HepG2 (cell line): ENCODE measurements around the gene OR6S1. TPM values are rescaled to one million over a fixed set of nuclear protein-coding genes. Genes with fewer than 3 reads are reported as not detected.

Experiments
- CENPT ChIP-seq: sonication (generic); formaldehyde crosslinking; IDR thresholded peaks from 2 replicates; pipeline ENCODE4 v1.8.0; 2022; ENCODE audit warnings: low read depth, mild to moderate bottlenecking, moderate library complexity, missing genetic modification reagents
- NPAS2 ChIP-seq: sonication (generic); formaldehyde crosslinking; IDR thresholded peaks from 2 replicates; pipeline ENCODE4 v1.8.0; 2022; ENCODE audit warnings: mild to moderate bottlenecking, missing genetic modification reagents, borderline replicate concordance
- NR3C1 ChIP-seq: sonication (generic); formaldehyde crosslinking; IDR thresholded peaks from 2 replicates; pipeline ENCODE4 v1.4.0; 2020; ENCODE audit warnings: missing genetic modification reagents
- RFX5 ChIP-seq: IDR thresholded peaks from 2 replicates; pipeline ENCODE4 v1.6.1; 2011; ENCODE audit warnings: low read depth, low read length, improper control_type of control experiment
- RFXANK ChIP-seq: IDR thresholded peaks from 2 replicates; pipeline ENCODE4 v1.6.1; 2016
- TARDBP ChIP-seq: sonication (generic); formaldehyde crosslinking; IDR thresholded peaks from 2 replicates; pipeline ENCODE4 v1.8.0; 2022; ENCODE audit warnings: mild to moderate bottlenecking, missing genetic modification reagents
- ZNF333 ChIP-seq: sonication (generic); formaldehyde crosslinking; IDR thresholded peaks from 2 replicates; pipeline ENCODE4 v1.4.0; 2020; ENCODE audit warnings: mild to moderate bottlenecking, missing genetic modification reagents, borderline replicate concordance
- ZNF335 ChIP-seq: sonication (generic); formaldehyde crosslinking; IDR thresholded peaks from 2 replicates; pipeline ENCODE4 v1.4.0; 2020; ENCODE audit warnings: missing genetic modification reagents
- ZNF383 ChIP-seq: sonication (generic); formaldehyde crosslinking; IDR thresholded peaks from 2 replicates; pipeline ENCODE4 v1.4.0; 2020; ENCODE audit warnings: missing genetic modification reagents, mild to moderate bottlenecking, borderline replicate concordance
- ZNF468 ChIP-seq: sonication (generic); formaldehyde crosslinking; IDR thresholded peaks from 2 replicates; pipeline ENCODE4 v1.8.0; 2022; ENCODE audit warnings: mild to moderate bottlenecking, moderate library complexity, missing genetic modification reagents
- ZNF562 ChIP-seq: sonication (generic); formaldehyde crosslinking; IDR thresholded peaks from 2 replicates; pipeline ENCODE4 v1.8.0; 2022; ENCODE audit warnings: missing genetic modification reagents, borderline replicate concordance
- ZNF776 ChIP-seq: sonication (generic); formaldehyde crosslinking; IDR thresholded peaks from 2 replicates; pipeline ENCODE4 v1.4.0; 2020; ENCODE audit warnings: mild to moderate bottlenecking, missing genetic modification reagents
- polyA plus RNA-seq, 8 experiments: library from polyadenylated mRNA; depleted of rRNA in 3 of 8; stranded (reverse) in 7 of 8; unstranded in 1 of 8; fragments of >200 nt; fragmentation: Illumina TruSeq in 4 of 8; extraction: Trizol in 4 of 8; gene quantifications; 2 replicates each; pipeline versions ENCODE4 v1.2.1 to v1.2.3, GENCODE V29; 2011 to 2016; ENCODE audit warnings: low read depth in 4 of 8, missing spikeins in 1 of 8, mixed read lengths in 1 of 8; ENCODE audit not compliant: insufficient read depth in 1 of 8
- total RNA-seq, 5 experiments: library from RNA; depleted of rRNA; stranded (reverse); fragments of >200 nt; fragmentation: Illumina TruSeq; extraction: Trizol; gene quantifications; 2 replicates each; pipeline ENCODE4 v1.2.3, GENCODE V29; 2016; ENCODE audit warnings: low read depth in 1 of 5
- TF ChIP-seq, protein P1 (sequence below): sonication (generic); formaldehyde crosslinking; IDR thresholded peaks from 2 replicates; pipeline ENCODE4 v1.4.0; 2020; ENCODE audit warnings: missing genetic modification reagents, borderline replicate concordance
- TF ChIP-seq, protein P2 (sequence below): IDR thresholded peaks from 2 replicates; pipeline ENCODE4 v1.6.1; 2016; ENCODE audit warnings: missing compliant biosample characterization, missing genetic modification reagents, borderline replicate concordance
- TF ChIP-seq, protein P3 (sequence below): sonication (generic); formaldehyde crosslinking; IDR thresholded peaks from 2 replicates; pipeline ENCODE4 v1.5.0; 2020; ENCODE audit warnings: mild to moderate bottlenecking, missing genetic modification reagents, borderline replicate concordance
- TF ChIP-seq, protein P4 (sequence below): IDR thresholded peaks from 2 replicates; pipeline ENCODE4 v1.6.1; 2016; ENCODE audit warnings: missing genetic modification reagents, missing compliant biosample characterization
- TF ChIP-seq, protein P5 (sequence below): sonication (generic); formaldehyde crosslinking; IDR thresholded peaks from 2 replicates; pipeline ENCODE4 v1.4.0; 2020; ENCODE audit warnings: mild to moderate bottlenecking, missing genetic modification reagents

OR6S1 gene
- total and polyA plus RNA-seq, 2 of the 13 experiments (the other 11 are each of a cell fraction or from before 2014, with no cell fraction given): 0.09 TPM; not detected in 1

DNA sequence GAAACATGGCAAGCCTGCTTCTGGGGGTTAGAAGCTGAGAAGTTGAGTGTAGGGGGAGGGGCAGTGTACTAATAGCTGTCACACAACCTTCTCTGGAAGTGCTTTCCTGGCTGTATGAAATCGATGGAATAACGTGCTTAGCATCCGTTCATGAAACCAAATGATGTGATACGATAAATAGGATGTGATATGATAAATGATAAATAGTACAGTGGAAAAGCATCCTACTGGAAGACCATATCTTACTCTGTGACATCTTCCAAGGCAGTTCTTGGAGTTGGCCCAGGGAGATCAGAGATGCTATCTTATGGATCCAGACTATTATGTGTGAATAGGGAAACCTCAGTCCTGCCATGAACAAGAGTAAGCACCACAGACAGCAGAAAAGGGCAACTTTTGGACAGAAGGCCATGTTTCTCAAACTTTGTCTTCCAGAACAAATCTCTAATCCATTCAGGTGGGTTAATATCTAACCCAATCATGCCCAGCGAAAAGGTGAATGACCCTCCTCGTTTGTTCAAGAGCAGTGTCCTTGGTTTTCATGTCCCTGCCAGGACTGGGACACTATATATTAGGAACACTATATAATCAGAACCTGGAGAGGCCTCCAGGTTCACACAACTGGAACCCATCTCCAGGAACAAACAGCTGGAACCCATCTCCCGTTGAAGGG lies 46.8 kb upstream of the OR6S1 start, which contains the start of gene ANG (continued):
- TF ChIP-seq, protein P1, sequence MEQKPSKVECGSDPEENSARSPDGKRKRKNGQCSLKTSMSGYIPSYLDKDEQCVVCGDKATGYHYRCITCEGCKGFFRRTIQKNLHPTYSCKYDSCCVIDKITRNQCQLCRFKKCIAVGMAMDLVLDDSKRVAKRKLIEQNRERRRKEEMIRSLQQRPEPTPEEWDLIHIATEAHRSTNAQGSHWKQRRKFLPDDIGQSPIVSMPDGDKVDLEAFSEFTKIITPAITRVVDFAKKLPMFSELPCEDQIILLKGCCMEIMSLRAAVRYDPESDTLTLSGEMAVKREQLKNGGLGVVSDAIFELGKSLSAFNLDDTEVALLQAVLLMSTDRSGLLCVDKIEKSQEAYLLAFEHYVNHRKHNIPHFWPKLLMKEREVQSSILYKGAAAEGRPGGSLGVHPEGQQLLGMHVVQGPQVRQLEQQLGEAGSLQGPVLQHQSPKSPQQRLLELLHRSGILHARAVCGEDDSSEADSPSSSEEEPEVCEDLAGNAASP (CRISPR knock-in tag): no peak
- TF ChIP-seq RFX5: no peak
- TF ChIP-seq, protein P2, sequence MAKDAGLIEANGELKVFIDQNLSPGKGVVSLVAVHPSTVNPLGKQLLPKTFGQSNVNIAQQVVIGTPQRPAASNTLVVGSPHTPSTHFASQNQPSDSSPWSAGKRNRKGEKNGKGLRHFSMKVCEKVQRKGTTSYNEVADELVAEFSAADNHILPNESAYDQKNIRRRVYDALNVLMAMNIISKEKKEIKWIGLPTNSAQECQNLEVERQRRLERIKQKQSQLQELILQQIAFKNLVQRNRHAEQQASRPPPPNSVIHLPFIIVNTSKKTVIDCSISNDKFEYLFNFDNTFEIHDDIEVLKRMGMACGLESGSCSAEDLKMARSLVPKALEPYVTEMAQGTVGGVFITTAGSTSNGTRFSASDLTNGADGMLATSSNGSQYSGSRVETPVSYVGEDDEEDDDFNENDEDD (CRISPR knock-in tag): no peak
- TF ChIP-seq ZNF335: no peak
- TF ChIP-seq, protein P3, sequence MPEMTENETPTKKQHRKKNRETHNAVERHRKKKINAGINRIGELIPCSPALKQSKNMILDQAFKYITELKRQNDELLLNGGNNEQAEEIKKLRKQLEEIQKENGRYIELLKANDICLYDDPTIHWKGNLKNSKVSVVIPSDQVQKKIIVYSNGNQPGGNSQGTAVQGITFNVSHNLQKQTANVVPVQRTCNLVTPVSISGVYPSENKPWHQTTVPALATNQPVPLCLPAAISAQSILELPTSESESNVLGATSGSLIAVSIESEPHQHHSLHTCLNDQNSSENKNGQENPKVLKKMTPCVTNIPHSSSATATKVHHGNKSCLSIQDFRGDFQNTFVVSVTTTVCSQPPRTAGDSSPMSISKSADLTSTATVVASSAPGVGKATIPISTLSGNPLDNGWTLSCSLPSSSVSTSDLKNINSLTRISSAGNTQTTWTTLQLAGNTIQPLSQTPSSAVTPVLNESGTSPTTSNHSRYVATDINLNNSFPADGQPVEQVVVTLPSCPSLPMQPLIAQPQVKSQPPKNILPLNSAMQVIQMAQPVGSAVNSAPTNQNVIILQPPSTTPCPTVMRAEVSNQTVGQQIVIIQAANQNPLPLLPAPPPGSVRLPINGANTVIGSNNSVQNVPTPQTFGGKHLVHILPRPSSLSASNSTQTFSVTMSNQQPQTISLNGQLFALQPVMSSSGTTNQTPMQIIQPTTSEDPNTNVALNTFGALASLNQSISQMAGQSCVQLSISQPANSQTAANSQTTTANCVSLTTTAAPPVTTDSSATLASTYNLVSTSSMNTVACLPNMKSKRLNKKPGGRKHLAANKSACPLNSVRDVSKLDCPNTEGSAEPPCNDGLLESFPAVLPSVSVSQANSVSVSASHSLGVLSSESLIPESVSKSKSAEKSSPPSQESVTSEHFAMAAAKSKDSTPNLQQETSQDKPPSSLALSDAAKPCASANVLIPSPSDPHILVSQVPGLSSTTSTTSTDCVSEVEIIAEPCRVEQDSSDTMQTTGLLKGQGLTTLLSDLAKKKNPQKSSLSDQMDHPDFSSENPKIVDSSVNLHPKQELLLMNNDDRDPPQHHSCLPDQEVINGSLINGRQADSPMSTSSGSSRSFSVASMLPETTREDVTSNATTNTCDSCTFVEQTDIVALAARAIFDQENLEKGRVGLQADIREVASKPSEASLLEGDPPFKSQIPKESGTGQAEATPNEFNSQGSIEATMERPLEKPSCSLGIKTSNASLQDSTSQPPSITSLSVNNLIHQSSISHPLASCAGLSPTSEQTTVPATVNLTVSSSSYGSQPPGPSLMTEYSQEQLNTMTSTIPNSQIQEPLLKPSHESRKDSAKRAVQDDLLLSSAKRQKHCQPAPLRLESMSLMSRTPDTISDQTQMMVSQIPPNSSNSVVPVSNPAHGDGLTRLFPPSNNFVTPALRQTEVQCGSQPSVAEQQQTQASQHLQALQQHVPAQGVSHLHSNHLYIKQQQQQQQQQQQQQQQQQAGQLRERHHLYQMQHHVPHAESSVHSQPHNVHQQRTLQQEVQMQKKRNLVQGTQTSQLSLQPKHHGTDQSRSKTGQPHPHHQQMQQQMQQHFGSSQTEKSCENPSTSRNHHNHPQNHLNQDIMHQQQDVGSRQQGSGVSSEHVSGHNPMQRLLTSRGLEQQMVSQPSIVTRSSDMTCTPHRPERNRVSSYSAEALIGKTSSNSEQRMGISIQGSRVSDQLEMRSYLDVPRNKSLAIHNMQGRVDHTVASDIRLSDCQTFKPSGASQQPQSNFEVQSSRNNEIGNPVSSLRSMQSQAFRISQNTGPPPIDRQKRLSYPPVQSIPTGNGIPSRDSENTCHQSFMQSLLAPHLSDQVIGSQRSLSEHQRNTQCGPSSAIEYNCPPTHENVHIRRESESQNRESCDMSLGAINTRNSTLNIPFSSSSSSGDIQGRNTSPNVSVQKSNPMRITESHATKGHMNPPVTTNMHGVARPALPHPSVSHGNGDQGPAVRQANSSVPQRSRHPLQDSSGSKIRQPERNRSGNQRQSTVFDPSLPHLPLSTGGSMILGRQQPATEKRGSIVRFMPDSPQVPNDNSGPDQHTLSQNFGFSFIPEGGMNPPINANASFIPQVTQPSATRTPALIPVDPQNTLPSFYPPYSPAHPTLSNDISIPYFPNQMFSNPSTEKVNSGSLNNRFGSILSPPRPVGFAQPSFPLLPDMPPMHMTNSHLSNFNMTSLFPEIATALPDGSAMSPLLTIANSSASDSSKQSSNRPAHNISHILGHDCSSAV (CRISPR knock-in tag): no peak
- 0 out of 2 replicates have a peak, but pooled peaks have one; percentile 5 for TF ChIP-seq TARDBP (CRISPR knock-in tag)
- no peak for TF ChIP-seq NPAS2 (CRISPR knock-in tag)
- TF ChIP-seq, protein P4, sequence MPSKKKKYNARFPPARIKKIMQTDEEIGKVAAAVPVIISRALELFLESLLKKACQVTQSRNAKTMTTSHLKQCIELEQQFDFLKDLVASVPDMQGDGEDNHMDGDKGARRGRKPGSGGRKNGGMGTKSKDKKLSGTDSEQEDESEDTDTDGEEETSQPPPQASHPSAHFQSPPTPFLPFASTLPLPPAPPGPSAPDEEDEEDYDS: peak; percentile 75
- no peak for TF ChIP-seq ZNF562 (CRISPR knock-in tag)
- no peak for TF ChIP-seq CENPT (CRISPR knock-in tag)
- TF ChIP-seq ZNF776 (CRISPR knock-in tag): no peak
- 0 out of 2 replicates have a peak, but pooled peaks have one; percentile 57 for TF ChIP-seq RFXANK
- TF ChIP-seq NR3C1 (CRISPR knock-in tag): no peak
- no peak for TF ChIP-seq ZNF383 (CRISPR knock-in tag)
- no peak for TF ChIP-seq ZNF468 (CRISPR knock-in tag)
- no peak for TF ChIP-seq ZNF333 (CRISPR knock-in tag)
- TF ChIP-seq, protein P5, sequence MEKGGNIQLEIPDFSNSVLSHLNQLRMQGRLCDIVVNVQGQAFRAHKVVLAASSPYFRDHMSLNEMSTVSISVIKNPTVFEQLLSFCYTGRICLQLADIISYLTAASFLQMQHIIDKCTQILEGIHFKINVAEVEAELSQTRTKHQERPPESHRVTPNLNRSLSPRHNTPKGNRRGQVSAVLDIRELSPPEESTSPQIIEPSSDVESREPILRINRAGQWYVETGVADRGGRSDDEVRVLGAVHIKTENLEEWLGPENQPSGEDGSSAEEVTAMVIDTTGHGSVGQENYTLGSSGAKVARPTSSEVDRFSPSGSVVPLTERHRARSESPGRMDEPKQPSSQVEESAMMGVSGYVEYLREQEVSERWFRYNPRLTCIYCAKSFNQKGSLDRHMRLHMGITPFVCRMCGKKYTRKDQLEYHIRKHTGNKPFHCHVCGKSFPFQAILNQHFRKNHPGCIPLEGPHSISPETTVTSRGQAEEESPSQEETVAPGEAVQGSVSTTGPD (CRISPR knock-in tag): no peak
